Mucosa of stomach (tissue), 1 donor: ENCODE results near the gene CYTH3.

ENCODE experiments used
- H3K27me3 ChIP-seq: one replicate; pipeline ENCODE4 v1.7.0; 2013; ENCODE audit warnings: mild to moderate bottlenecking, low read length; ENCODE audit not compliant: control insufficient read depth, insufficient read depth
- H3K36me3 ChIP-seq: one replicate; pipeline ENCODE4 v1.7.0; 2013; ENCODE audit warnings: low read length; ENCODE audit not compliant: control insufficient read depth, insufficient read depth
- H3K4me1 ChIP-seq: one replicate; pipeline ENCODE4 v1.7.0; 2013; ENCODE audit warnings: mild to moderate bottlenecking, low read length; ENCODE audit not compliant: control insufficient read depth, insufficient read depth
- H3K4me3 ChIP-seq: one replicate; pipeline ENCODE4 v1.7.0; 2013; ENCODE audit warnings: low read length
- H3K9ac ChIP-seq: one replicate; pipeline ENCODE4 v1.7.0; 2013; ENCODE audit warnings: mild to moderate bottlenecking, low read length, moderate library complexity
- H3K9me3 ChIP-seq: one replicate; pipeline ENCODE4 v1.7.0; 2013; ENCODE audit warnings: mild to moderate bottlenecking, low read length, moderate library complexity; ENCODE audit not compliant: control insufficient read depth
- donor health status: Pancreatic carcinoma.

CYTH3 gene

GRCh38 chr7:6175645-6176044 lies 96.8 kb downstream of the CYTH3 start:
- no peaks in the 10 kb centered on the region for H3K9me3 ChIP-seq
- no peak overlapping the region for H3K4me3 ChIP-seq
- H3K36me3 ChIP-seq: no peaks in the 10 kb centered on the region
- peaks cover 9% of the 10 kb centered on the region for H3K4me1 ChIP-seq
- no peaks in the 10 kb centered on the region for H3K27me3 ChIP-seq
- H3K9ac ChIP-seq: no peak overlapping the region

DNA sequence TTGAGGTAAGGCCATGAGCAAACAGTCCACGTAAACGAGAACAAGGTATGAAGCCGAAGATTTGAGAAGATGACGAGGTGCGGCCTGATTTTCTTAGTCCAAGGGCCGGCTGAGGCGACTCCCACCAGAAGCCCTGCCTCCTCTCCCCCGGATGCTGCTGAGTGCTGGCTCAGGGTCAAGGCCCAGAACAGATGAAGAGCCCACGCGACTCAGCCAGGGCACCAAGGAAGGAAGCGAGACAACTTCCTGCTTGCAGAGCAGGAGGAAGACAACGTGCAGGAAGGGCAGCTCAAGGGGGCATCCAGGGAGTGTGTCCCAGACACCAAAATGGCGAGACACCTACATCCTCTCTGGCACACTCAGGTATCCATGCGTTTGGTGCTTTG lies 99.5 kb downstream of the CYTH3 start:
- H3K4me1 ChIP-seq: no peaks in the 10 kb centered on the region
- H3K36me3 ChIP-seq: no peaks in the 10 kb centered on the region
- H3K9ac ChIP-seq: no peak overlapping the region
- H3K9me3 ChIP-seq: no peaks in the 10 kb centered on the region
- H3K27me3 ChIP-seq: no peaks in the 10 kb centered on the region
- H3K4me3 ChIP-seq: no peak overlapping the region

DNA sequence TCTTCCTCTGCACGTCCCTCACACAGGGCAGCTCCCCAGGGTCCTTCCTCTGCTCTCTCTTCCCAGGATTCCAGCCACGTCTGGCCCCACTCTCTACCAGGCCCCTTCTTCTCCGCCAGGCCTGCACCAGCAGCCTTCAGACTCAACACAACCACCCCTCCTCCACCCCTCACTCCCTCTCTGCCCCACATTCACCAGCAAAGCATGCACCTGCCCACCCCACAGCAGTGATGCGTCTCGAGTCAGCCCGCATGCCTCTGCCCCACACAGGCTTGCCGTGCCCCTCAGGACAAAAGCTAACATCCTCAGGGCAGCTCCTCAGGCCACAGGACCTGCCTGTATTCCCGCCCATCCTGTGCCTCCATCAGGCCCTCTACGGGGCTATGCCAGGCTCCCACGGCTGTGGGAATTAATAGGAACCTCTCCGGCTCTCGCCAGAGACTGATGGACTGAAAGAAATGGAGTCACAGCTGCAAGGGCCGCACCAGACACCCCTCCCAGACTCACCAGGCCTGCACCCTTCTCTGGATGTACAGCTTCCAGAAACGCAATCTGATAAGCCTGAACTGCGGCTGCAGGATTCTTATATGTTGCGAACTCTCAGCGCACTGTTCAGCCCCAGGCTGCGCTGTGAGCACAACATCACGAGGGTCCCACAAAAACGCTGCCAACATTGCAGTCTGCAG lies 100.1 kb downstream of the CYTH3 start:
- no peaks in the 10 kb centered on the region for H3K36me3 ChIP-seq
- no peak overlapping the region for H3K9ac ChIP-seq
- H3K27me3 ChIP-seq: no peaks in the 10 kb centered on the region
- H3K4me3 ChIP-seq: no peak overlapping the region
- no peaks in the 10 kb centered on the region for H3K4me1 ChIP-seq
- no peaks in the 10 kb centered on the region for H3K9me3 ChIP-seq

DNA sequence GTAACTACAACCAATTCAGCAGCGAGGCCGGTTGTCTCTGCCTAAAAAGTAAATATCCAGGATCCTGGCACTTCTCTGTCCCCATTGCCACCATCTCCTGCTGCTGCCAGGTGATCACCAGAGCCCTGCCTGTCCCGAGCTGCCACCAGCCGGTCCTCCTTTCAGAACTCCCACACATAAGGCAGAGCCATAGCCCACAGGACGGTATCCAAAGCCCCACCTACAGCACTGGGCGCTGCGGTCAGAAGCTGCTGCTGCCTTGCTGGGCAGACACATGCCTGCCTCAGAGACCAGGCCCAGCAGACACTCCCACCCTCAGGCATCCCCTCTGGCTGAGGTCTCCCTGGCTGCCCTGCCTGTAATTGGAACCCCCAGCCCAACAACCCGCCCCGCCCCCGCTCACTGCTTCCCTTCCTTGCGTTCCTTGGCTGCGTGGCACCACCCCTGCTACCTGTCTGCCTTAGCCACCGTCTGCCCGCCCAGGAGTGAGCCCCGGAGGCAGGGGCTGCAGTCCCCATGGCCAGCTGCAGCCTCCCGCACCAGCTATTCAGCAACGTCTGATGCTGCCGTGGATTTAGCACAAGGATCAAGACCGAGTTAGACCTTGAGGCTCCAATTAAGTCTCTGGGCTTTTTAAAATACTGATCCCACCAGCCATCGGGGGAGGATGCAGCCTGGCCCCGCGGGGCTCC lies 100.7 kb downstream of the CYTH3 start:
- Histone ChIP-seq H3K36me3 (no peaks in the 10 kb centered on the region), H3K4me1 (no peaks in the 10 kb centered on the region), H3K4me3 (no peak overlapping the region), H3K27me3 (no peaks in the 10 kb centered on the region), H3K9me3 (no peaks in the 10 kb centered on the region), H3K9ac (no peak overlapping the region)

GRCh38 chr7:6170571-6171531 lies 101.6 kb downstream of the CYTH3 start:
- Histone ChIP-seq H3K36me3 (no peaks in the 10 kb centered on the region), H3K9ac (no peak overlapping the region), H3K9me3 (no peaks in the 10 kb centered on the region), H3K4me3 (no peak overlapping the region), H3K27me3 (no peaks in the 10 kb centered on the region), H3K4me1 (no peaks in the 10 kb centered on the region)

DNA sequence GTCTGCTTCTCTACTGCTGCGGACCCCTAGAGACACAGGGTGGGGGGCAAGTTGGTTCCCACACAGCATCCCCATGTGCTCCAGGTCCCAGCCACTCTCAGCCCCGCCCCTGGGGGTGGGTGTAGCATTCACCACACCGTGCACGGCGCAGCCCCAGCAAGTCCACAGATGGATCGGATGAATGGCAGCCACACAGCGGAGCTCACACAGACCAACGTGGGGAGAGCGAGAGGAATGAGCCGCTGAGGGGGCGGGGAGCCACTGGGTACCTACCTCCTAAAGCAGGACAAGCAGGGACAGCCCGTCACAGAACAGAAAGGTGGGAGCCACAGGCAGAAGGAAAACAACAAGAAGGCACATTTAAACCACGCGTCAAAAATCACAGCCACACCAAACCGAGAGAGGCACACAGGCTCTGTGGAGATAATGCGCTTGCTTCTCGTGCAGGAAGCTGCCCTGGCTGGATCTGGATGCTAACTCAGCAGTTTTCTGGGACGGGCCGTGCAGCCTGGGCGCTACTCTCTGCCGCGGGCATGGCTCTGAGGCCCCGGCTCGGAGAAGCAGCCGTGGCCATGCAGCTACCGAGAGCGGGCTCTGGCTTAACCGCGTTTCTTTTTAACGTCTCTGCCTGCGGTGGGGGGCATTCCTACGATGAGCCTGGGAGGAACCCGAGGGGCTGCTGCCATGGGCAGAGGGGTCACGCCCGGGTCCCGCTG lies 102.5 kb downstream of the CYTH3 start:
- no peaks in the 10 kb centered on the region for H3K4me1 ChIP-seq
- H3K36me3 ChIP-seq: peaks cover under 1% of the 10 kb centered on the region
- no peaks in the 10 kb centered on the region for H3K27me3 ChIP-seq
- no peak overlapping the region for H3K9ac ChIP-seq
- no peaks in the 10 kb centered on the region for H3K9me3 ChIP-seq
- no peak overlapping the region for H3K4me3 ChIP-seq

- no peak overlapping the region for H3K4me3 ChIP-seq
- H3K9ac ChIP-seq: no peak overlapping the region
- no peaks in the 10 kb centered on the region for H3K9me3 ChIP-seq
- H3K4me1 ChIP-seq: no peaks in the 10 kb centered on the region
- peaks cover 5% of the 10 kb centered on the region for H3K36me3 ChIP-seq
- H3K27me3 ChIP-seq: no peaks in the 10 kb centered on the region
These were observed 104.0 kb downstream of the CYTH3 start for GRCh38 chr7:6168477-6168868.

DNA sequence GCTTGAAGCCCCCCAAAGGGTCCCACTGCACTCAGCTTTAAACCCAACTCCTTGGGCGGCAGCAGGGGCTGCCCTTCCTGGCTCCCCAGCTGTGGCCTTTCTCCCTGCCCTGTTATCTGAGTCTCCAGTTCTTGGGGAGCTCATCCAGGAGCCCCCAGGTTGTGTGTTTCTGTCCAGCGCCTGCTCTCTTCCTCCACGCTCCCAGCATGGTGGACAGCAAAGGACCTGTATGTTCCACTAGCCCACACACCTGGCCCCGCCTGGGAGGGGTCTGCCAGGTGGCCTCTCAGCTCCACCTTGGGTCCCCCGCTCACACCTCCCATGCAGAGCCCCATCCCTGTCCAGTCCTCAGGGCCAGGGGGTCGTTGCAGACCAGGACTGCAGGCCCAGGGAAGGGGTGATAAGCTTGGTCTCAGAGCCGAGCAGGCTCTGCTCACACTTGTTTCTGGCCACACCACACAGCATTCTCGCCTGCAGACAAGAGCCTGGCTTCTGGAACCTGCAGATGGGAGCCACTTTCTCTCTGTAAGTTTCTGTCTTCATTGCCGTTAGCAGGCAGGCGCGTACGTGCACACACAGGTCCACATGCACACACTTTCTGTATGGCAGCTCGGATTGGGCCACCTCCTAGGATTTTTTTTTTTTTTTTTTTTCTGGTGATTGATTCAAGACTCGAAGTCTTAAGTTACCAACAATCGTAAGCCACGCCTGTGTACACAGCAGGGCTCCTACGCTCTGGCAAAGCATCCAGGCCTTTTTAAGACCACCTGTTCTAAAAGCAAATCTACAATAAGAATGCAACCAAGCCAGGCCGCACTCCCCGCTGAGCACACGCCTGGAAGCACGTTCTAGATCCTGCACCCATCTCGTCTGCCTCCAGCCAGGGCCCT lies 104.6 kb downstream of the CYTH3 start:
- Histone ChIP-seq H3K9me3 (no peaks in the 10 kb centered on the region), H3K4me1 (no peaks in the 10 kb centered on the region)

DNA sequence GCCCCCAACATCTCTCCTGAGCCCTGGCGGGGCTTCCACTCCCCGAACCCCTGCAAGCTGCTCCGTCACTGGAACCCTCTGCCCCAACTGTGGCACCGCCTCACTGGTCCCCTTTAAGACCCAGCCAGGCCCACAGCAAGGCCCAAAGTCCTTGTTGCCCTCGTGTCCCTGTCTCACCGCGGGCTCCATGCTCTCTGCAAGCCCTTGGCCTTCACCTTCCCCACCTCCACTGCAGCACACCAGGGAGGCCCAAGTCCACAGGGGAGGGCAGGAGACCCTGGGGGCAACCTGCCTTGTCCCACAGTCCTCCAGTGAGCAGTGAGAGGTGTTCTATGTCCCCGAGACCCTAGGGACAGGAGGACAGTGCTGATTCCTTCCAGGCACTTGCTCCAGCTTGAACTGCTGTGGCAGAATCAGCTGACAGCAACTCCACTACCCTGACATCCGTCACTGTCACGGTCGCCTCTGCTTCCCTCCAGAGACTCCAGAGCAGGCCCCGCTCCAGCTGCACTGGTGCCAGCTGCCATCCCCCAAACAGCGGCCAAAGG lies 105.3 kb downstream of the CYTH3 start:
- Histone ChIP-seq H3K27me3 (no peaks in the 10 kb centered on the region), H3K4me1 (no peaks in the 10 kb centered on the region), H3K9ac (no peak overlapping the region), H3K9me3 (no peaks in the 10 kb centered on the region), H3K36me3 (peaks cover 5% of the 10 kb centered on the region), H3K4me3 (no peak overlapping the region)

More for the DNA sequence above, 104.6 kb downstream of the CYTH3 start:
- Histone ChIP-seq H3K36me3 (peaks cover 5% of the 10 kb centered on the region), H3K9ac (no peak overlapping the region), H3K27me3 (no peaks in the 10 kb centered on the region), H3K4me3 (no peak overlapping the region)

DNA sequence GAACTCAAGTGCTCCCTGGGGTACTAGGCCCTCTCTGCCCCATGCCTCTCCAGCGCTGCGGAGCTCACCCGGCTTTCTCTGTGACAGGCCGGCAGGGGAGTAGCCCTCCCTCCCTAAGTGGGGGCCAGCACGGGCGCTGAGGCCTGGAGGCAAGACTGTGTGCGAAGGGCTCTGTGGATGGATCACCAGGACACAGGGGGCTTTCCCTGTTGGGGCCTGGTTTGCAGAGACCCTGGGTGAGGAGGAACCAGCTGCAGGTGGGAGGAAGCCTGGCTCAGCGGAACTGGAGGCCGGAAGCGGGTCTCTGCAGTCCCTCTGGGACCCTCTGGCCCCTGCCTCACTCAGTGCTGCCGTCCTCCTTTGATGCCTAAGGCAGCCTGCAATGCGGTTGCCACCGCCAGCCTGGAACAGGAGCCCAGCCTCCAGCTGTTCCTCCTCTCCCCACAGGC lies 106.0 kb downstream of the CYTH3 start:
- no peaks in the 10 kb centered on the region for H3K9me3 ChIP-seq
- H3K4me1 ChIP-seq: no peaks in the 10 kb centered on the region
- no peak overlapping the region for H3K9ac ChIP-seq
- peaks cover 5% of the 10 kb centered on the region for H3K36me3 ChIP-seq
- H3K27me3 ChIP-seq: no peaks in the 10 kb centered on the region
- H3K4me3 ChIP-seq: no peak overlapping the region
